ENCODE data around the gene STOX2.

STOX2 gene, protein sequence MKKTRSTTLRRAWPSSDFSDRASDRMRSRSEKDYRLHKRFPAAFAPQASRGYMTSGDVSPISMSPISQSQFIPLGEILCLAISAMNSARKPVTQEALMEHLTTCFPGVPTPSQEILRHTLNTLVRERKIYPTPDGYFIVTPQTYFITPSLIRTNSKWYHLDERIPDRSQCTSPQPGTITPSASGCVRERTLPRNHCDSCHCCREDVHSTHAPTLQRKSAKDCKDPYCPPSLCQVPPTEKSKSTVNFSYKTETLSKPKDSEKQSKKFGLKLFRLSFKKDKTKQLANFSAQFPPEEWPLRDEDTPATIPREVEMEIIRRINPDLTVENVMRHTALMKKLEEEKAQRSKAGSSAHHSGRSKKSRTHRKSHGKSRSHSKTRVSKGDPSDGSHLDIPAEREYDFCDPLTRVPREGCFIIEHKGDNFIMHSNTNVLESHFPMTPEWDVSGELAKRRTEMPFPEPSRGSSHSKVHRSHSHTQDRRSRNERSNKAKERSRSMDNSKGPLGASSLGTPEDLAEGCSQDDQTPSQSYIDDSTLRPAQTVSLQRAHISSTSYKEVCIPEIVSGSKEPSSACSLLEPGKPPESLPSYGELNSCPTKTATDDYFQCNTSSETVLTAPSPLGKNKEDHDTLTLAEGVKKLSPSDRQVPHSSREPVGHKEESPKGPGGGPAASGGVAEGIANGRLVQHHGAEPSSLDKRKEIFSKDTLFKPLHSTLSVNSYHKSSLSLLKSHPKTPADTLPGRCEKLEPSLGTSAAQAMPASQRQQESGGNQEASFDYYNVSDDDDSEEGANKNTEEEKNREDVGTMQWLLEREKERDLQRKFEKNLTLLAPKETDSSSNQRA (N-terminal part only)

DNA sequence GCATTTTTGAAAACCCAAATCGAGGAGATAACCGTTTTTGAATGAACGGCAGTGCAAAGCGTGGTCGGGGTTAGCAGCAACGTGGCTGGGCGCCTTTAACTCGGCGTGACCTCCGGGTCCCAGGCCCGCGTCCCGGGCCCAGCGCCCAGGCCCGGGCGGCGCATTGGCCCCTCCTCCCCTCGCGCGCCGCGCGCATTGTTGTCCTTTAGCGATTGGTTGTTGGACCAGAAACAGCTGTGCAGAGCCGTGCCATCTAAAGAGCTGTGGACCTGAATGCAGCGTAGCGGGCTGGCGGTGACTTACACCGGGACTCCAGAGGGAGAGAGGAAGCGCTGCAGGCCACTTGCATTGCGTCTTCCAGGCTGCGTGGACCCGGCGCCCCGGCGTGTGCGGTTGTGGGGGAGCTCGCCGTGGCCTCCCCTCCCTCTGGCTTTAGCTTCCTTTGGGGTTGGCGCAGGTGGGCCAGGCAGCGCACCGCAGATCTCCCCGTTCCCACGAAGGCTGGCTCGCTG lies at the start of gene STOX2:
Gene STOX2 (plus strand): TSS at position 227 of the 512 bp plus-strand sequence. CDS start 1,484 bp downstream, outside the sequence.
- Histone ChIP-seq H3K4me2 (ENCODE audit: low read length) (no peak within 1 kb of the TSS), H3K27me3 (ENCODE audit: control insufficient read depth, low read length) (no peaks in the 10 kb centered on the region), H3K9me3 (ENCODE audit: control insufficient read depth, insufficient read depth, low read length) (no peaks in the 10 kb centered on the region), H3K4me1 (ENCODE audit: control insufficient read depth, low read length) (no peaks in the 10 kb centered on the region), H3K79me2 (ENCODE audit: control insufficient read depth, low read length) (no peaks in the 10 kb centered on the region), H3K9me2 (replicated peaks; ENCODE audit: control insufficient read depth, low read length) (no peaks in the 10 kb centered on the region), H3K4me3 (ENCODE audit: low read length) (no peak within 1 kb of the TSS), H3K36me3 (ENCODE audit: control insufficient read depth, low read length) (no peaks in the 10 kb centered on the region), H4K20me1 (ENCODE audit: control insufficient read depth, insufficient read depth, low read depth, low read length) (no peaks in the 10 kb centered on the region), H3F3A (ENCODE audit: control insufficient read depth, insufficient read depth) (no peaks in the 10 kb centered on the region), H3K27ac (ENCODE audit: low read depth, low read length) (no peak within 1 kb of the TSS)
- TF ChIP-seq EZH2phosphoT487 (IDR thresholded peaks at IDR 0.05; ENCODE audit: borderline replicate concordance, low read length): no peak
- TF ChIP-seq, protein P1, sequence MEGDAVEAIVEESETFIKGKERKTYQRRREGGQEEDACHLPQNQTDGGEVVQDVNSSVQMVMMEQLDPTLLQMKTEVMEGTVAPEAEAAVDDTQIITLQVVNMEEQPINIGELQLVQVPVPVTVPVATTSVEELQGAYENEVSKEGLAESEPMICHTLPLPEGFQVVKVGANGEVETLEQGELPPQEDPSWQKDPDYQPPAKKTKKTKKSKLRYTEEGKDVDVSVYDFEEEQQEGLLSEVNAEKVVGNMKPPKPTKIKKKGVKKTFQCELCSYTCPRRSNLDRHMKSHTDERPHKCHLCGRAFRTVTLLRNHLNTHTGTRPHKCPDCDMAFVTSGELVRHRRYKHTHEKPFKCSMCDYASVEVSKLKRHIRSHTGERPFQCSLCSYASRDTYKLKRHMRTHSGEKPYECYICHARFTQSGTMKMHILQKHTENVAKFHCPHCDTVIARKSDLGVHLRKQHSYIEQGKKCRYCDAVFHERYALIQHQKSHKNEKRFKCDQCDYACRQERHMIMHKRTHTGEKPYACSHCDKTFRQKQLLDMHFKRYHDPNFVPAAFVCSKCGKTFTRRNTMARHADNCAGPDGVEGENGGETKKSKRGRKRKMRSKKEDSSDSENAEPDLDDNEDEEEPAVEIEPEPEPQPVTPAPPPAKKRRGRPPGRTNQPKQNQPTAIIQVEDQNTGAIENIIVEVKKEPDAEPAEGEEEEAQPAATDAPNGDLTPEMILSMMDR (IDR thresholded peaks at IDR 0.05; ENCODE audit: low read depth, low read length, poor library complexity, severe bottlenecking): no peak

DNA sequence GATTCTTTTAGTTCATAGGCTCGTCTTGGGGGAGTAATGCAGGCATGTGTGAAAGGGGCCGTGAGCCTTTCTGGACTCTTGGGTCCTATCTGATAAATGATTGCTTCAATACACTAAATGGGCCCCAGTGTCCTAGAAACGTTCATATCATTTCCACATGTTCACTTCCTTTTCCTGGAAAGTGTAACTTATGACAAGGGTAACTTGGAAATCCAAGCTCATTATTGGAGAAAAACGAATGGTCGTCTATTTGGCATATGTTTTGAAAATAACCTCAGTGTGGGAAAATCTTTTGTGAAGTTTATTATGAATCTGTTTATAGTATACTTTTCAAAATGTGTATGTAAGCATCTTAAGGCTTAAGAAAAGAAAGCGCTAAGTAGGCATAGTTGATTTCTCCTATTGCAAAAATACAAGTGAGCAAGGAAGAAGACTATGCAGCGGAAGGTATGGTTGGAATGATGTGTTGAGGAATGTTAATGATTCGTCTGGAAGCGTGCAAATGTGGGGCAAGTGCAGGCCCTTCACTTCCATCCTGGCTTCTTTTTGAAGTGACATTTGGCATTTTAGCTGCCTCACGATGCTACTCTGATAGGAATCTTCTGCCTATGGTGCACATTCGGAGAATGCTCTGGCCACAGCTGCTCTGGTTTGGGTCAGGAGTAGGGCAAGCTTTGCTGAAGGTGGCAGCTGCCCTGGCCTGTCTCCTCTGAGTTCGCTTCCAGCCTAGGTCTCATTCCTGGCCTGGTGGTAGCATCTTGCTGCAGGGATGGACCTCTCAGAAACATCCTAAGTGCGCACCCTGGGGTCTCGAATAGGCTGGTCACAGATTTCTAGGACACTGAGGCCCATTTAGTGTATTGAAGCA lies 49.5 kb upstream of the STOX2 start:
- H3K36me3 ChIP-seq (ENCODE audit: control insufficient read depth, low read length): no peaks in the 10 kb centered on the region
- no peak overlapping the region for H3K4me2 ChIP-seq (ENCODE audit: low read length)
- TF ChIP-seq EZH2phosphoT487 (IDR thresholded peaks at IDR 0.05; ENCODE audit: borderline replicate concordance, low read length): no peak
- TF ChIP-seq, protein P1 (IDR thresholded peaks at IDR 0.05; ENCODE audit: low read depth, low read length, poor library complexity, severe bottlenecking): no peak

DNA sequence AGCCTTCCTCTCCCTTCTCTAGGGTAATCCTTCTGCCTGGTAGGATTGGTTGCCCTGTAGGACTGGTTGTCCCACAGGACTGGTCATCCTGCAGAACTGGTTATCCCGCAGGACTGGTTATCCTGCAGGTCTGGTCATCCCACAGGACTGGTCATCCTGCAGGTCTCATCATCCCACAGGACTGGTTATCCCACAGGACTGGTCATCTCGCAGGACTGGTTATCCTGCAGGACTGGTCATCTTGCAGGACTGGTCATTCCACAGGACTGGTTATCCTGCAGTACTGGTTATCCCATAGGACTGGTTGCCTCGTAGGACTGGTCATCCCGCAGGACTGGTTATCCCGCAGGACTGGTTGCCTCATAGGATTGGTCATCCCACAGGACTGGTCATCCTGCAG lies 48.1 kb upstream of the STOX2 start:
- H3F3A ChIP-seq (ENCODE audit: control insufficient read depth, insufficient read depth): no peaks in the 10 kb centered on the region
- no peak overlapping the region for H3K27ac ChIP-seq (ENCODE audit: low read depth, low read length)
- no peaks in the 10 kb centered on the region for H3K36me3 ChIP-seq (ENCODE audit: control insufficient read depth, low read length)
- TF ChIP-seq, protein P1 (IDR thresholded peaks at IDR 0.05; ENCODE audit: low read depth, low read length, poor library complexity, severe bottlenecking): no peak
- no peak for TF ChIP-seq EZH2phosphoT487 (IDR thresholded peaks at IDR 0.05; ENCODE audit: borderline replicate concordance, low read length)
- H3K4me2 ChIP-seq (ENCODE audit: low read length): no peak overlapping the region
- H3K4me3 ChIP-seq (ENCODE audit: low read length): no peak overlapping the region
- H3K4me1 ChIP-seq (ENCODE audit: control insufficient read depth, low read length): no peaks in the 10 kb centered on the region
- no peaks in the 10 kb centered on the region for H3K9me3 ChIP-seq (ENCODE audit: control insufficient read depth, insufficient read depth, low read length)
- no peaks in the 10 kb centered on the region for H3K9me2 ChIP-seq (replicated peaks; ENCODE audit: control insufficient read depth, low read length)
- H3K27me3 ChIP-seq (ENCODE audit: control insufficient read depth, low read length): no peaks in the 10 kb centered on the region
- no peaks in the 10 kb centered on the region for H4K20me1 ChIP-seq (ENCODE audit: control insufficient read depth, insufficient read depth, low read depth, low read length)
- H3K79me2 ChIP-seq (ENCODE audit: control insufficient read depth, low read length): no peaks in the 10 kb centered on the region

More for the DNA sequence above, 49.5 kb upstream of the STOX2 start:
- Histone ChIP-seq H3K9me3 (ENCODE audit: control insufficient read depth, insufficient read depth, low read length) (no peaks in the 10 kb centered on the region), H3K27me3 (ENCODE audit: control insufficient read depth, low read length) (no peaks in the 10 kb centered on the region), H3K9me2 (replicated peaks; ENCODE audit: control insufficient read depth, low read length) (no peaks in the 10 kb centered on the region), H4K20me1 (ENCODE audit: control insufficient read depth, insufficient read depth, low read depth, low read length) (no peaks in the 10 kb centered on the region), H3K79me2 (ENCODE audit: control insufficient read depth, low read length) (no peaks in the 10 kb centered on the region), H3K4me1 (ENCODE audit: control insufficient read depth, low read length) (no peaks in the 10 kb centered on the region), H3K27ac (ENCODE audit: low read depth, low read length) (no peak overlapping the region), H3F3A (ENCODE audit: control insufficient read depth, insufficient read depth) (no peaks in the 10 kb centered on the region), H3K4me3 (ENCODE audit: low read length) (no peak overlapping the region)

Measured in DOHH2 (cell line).